Breast epithelium (tissue), 3 donors: Measurements from ENCODE around the gene CCDC91.

Experiments used
- POLR2A ChIP-seq: fragments of 450-650 bp; IDR thresholded peaks from one replicate; pipeline ENCODE4 v1.6.1; 2016; ENCODE audit warnings: antibody characterized with exemption, mild to moderate bottlenecking, moderate library complexity
- POLR2AphosphoS5 ChIP-seq, 3 donors: sonication (generic); formaldehyde crosslinking; IDR thresholded peaks; one replicate each; pipeline ENCODE4 v1.6.1; 2017; ENCODE audit warnings: antibody characterized with exemption in 3 of 3
- TF ChIP-seq, protein P1 (sequence below), 3 donors: fragments of 450-650 bp; IDR thresholded peaks; one replicate each; pipeline ENCODE4 v1.5.1; 2016 to 2017; ENCODE audit warnings: antibody characterized with exemption in 3 of 3, mild to moderate bottlenecking in 3 of 3, moderate library complexity in 3 of 3

DNA sequence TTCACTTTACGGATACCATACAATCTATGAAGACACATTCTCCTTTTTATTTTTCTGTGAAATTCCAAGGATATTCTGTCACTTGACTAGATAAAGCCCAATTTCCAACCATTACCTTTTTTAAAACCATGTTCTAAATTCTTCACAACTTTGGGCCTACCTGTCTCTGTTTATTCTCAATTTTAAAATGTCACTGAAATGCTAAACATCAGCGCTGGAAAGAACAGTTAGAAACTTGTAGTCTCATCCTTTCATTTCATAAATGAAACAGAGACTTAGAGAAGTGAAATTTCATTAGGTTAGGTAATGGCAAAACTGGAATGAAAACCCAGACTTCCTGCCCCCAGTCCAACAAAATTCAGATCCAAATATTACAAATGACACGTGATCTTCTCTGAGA, 396.2 kb downstream of the CCDC91 start:
- TF ChIP-seq, protein P1, sequence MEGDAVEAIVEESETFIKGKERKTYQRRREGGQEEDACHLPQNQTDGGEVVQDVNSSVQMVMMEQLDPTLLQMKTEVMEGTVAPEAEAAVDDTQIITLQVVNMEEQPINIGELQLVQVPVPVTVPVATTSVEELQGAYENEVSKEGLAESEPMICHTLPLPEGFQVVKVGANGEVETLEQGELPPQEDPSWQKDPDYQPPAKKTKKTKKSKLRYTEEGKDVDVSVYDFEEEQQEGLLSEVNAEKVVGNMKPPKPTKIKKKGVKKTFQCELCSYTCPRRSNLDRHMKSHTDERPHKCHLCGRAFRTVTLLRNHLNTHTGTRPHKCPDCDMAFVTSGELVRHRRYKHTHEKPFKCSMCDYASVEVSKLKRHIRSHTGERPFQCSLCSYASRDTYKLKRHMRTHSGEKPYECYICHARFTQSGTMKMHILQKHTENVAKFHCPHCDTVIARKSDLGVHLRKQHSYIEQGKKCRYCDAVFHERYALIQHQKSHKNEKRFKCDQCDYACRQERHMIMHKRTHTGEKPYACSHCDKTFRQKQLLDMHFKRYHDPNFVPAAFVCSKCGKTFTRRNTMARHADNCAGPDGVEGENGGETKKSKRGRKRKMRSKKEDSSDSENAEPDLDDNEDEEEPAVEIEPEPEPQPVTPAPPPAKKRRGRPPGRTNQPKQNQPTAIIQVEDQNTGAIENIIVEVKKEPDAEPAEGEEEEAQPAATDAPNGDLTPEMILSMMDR (IDR thresholded peaks at IDR 0.05), result no peak
- TF ChIP-seq POLR2A (no peak), POLR2AphosphoS5 (IDR thresholded peaks at IDR 0.05) (no peak)
